GM11168 (cell line): ENCODE measurements around the gene STK38L.
"Not testable (repeated sequence)": the region's sequence is repeated elsewhere in the genome, so short reads cannot be mapped to it uniquely, and the experiment has no call there.

Experiments used
- in situ Hi-C: fragments of 300-500 bp; cut with MboI; formaldehyde crosslinking; loops from one replicate; pipeline ENCODE4 v1.12.0; 2022; ENCODE audit warnings: low sequenced_read_pairs; ENCODE audit not compliant: unreplicated experiment

STK38L gene

GRCh38 chr12:27221625-27222387 lies 22.3 kb upstream of the STK38L start:
- in situ Hi-C loops, result no loop called here

- in situ Hi-C loops, result no loop called here
Observed at GRCh38 chr12:27226407-27226929, 17.6 kb upstream of the STK38L start.

DNA sequence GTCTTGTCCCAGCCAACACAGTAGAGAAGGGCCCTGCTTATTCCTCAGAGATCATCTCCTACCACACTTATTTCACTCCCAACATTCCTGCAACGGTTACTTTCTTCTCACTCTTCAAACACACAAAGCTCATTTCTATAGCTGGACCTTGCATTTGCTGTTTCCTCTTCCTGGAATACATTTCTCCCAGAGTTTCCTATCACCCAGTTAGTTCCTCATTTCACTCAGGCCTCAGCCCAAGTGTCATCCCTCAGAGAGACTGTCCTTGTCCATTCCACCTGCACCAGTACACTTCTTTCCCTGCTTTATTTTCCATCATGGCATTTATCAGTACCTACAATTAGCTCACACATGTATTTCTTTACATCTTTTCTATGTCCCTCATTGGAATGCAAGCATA lies 14.7 kb upstream of the STK38L start:
- in situ Hi-C loops, result no loop called here

- in situ Hi-C loops, result not testable (repeated sequence)
Observed at GRCh38 chr12:27231374-27231773, 12.7 kb upstream of the STK38L start.

DNA sequence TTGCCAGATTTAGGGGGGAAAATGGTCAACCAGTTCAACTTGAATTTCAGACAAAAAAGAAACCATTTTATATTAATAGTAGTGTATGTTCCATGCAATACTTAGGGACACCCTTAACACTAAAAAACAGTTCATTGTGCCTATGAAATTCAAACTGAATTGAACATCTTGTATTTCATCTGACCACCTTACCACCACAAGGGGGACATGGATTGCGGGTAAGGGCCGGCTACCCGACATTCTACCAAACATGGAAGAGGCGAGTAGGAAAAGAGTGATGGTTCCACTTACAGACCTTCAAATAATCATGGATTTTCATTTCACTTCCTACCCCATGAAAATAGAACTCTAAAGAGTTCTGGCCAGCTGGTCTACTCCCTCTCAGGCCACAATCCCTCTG lies 10.3 kb upstream of the STK38L start:
- in situ Hi-C loops, result no loop called here

DNA sequence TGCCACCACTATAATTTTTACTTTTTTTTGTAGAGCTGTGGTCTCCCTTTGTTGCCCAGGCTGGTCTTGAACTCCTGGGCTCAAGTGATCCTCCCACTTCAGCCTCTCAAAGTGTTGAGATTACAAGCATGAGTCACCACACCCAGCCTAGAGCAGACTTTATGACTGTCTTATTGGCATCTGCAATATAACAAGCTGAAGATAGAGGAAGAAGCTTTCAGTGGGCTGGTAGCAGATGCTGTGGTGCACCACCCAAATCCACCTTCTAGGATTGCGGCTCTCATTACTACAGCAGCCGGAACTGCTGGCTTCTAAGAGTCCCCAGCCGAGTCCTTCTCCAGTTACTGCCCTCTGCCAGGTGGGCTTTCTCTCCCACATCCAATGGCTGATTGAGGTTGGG lies 7.6 kb upstream of the STK38L start:
- in situ Hi-C loops, result no loop called here

GRCh38 chr12:27237790-27238771 lies 6.0 kb upstream of the STK38L start:
- in situ Hi-C loops, result no loop called here

- in situ Hi-C loops, result no loop called here
Observed at GRCh38 chr12:27243006-27243405, 1.1 kb upstream of the STK38L start.

DNA sequence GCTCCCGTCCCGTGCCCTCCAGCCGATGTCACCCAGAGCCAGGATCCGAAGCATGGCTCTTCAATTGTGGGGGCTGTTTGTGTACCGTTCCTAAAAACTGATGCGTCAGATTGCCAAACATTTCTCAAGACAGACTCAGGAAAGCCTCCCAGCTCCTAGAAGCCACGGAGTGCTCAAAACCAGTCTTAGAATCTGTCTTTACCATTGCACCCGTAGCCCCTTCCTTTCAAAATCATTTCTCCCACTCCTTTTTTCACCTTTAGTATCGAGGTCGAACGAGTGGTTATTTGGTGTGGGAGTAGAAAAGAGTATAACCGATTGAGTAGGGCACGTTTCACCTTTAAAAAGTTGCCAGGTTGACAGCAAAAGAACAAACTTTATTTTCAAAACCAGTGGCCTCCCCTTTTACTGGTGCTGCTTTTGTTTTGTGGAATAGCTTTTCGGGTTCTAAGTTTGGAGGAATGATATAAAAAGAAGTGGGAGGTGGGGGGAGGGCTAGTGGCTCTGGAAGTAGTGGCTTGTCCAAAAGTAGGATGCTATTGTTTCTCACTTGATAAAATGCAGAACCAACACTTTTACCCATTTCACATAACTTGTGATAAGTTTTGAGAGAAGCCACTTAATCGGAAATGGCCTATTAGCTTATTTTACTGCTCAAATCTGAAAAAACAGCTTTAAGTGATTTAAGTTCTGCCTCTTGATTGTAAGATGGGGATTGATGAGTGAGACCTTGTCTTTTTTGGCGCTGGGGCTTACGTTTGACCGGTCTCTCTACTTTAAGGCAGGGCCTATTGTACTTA lies 803 bp downstream of the STK38L start:
- in situ Hi-C loops, result no loop called here

- in situ Hi-C loops, result no loop called here
Observed at GRCh38 chr12:27246141-27246540, 2.1 kb downstream of the STK38L start.

GRCh38 chr12:27246774-27247173 lies 2.7 kb downstream of the STK38L start:
- in situ Hi-C loops, result no loop called here

DNA sequence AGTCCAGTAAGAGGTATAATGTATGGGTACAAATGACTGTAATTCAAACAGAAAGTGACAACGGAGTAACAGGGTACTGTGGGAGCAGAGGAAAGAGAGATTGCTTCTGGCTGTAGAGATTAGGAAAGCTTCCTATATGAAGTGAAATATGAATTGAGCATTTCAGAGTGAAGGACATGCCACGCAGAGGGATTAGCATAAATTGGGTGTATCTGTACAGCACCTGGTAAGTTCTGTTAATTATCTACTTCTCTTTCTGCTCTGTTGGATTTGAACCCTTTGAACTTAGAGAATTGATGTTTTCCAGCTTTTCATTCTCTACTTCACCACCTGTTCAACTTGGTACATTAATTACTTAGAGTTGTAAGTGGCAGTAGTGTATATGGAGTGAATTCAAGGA lies 8.8 kb downstream of the STK38L start:
- in situ Hi-C loops, result no loop called here

DNA sequence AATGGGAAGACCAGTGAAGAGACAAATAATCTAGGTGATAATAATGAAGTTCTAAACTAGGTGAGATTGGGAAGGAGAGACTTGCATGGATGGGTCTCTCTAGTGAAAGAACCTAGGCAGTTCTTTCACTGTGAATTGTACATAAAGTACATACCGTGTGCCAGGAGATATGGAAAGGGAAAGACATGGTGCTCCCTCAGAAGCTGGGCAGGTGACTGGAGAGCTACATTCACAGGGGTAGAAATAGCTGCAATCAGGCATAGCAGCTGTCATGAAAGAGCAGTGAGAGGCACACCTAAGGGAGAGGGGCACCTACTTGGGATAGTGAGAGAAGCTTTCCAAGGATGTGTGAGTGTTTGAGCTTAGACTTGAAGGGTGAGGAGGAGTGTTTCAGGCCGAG lies 9.3 kb downstream of the STK38L start:
- in situ Hi-C loops, result no loop called here

DNA sequence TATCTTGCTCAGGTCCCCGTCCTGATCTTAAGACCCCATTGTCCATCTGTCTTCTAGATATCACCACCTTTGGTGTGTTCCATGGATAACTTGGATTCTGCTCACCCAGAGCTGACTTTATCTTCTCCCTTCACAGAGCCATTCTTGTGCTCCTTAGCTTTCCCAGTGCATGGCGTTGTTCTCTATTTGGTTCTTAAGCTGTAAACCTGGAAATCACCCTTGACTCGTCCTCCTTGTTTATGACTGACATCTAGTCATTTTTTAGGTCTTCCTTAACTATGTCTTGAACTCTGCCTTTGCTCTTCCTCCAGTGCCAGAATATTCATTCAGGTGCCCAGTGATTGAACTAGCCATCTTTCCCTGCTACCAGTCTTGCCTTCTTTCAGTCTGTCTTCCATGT lies 11.7 kb downstream of the STK38L start:
- in situ Hi-C loops, result no loop called here

GRCh38 chr12:27257104-27257843 lies 13.2 kb downstream of the STK38L start:
- in situ Hi-C loops, result no loop called here

DNA sequence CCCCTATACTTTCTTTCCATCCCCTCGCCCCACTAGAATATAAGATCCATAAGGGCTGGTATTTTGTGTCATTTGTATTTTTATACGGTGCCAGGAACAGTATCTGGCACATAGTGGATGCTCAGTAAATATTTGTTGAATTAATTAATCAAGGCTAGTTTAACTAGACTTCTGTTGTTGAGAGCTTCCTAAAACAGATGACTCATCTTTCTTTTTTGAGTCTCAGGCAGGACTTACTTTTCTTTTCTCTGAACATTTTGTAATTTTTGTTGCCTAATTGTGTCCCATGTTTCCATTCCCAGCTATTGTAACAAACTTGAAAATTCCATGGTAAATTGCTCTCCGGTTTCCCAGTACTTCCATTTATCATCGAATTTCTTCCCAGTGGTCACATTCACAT lies 16.7 kb downstream of the STK38L start:
- in situ Hi-C loops, result no loop called here

- in situ Hi-C loops, result no loop called here
Observed at GRCh38 chr12:27261866-27262265, 17.8 kb downstream of the STK38L start.

DNA sequence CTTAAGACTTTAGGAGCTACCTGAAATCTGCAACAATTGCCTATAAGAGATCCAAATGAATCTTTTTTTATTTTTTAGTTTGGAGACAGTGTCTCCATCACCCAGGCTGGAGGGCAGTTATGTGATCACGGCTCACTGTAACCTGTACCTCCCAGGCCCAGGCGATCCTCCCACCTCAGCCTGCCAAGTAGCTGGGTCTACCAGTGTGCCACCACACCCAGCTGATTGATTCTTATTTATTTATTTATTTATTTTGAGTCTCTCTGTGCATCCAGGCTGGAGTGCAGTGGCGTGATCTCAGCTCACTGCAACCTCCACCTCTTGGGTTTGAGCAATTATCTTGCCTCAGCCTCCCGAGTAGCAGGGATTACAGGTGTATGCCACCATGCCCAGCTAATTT lies 26.1 kb downstream of the STK38L start:
- in situ Hi-C loops, result no loop called here

DNA sequence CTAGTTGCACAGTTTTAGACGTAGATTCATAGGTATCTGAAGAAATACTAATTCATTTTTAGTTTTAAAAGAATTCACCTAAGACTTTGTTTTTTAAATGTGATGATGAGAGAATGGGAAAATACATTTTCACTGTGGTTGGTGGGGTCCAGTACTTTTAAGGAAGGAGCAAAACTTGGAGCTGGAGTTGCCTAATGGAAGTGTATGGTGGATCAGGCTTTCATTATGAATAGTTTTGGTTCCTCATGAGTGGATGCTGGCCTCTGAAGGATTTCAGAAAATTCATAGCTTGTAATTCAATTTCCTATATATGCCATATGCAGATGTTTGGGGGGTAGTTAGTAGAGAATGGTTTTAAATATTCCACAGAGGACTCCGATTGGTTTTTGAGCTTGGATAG lies 27.1 kb downstream of the STK38L start:
- in situ Hi-C loops, result no loop called here
